Measurements from ENCODE around the gene DAAM1. TPM values are rescaled to one million over a fixed set of nuclear protein-coding genes. Genes with fewer than 3 reads are reported as not detected.

DAAM1 gene
- total and polyA plus RNA-seq, 2 donors (not counting 1 experiment from before 2014, with no cell fraction given): 11.2 to 34.3 TPM

GRCh38 chr14:59208954-59209353, 20.5 kb downstream of the DAAM1 start:
- ATAC-seq (ENCODE audit: low read depth) (no peak), DNase-seq (no peak)
- Histone ChIP-seq H3K27ac (ENCODE audit: low read length in 2 of 2) (no peak overlapping the region), H3K4me1 (ENCODE audit: control insufficient read depth in 2 of 2, insufficient read depth in 2 of 2, low read length in 2 of 2) (no peaks in the 10 kb centered on the region), H3K9ac (ENCODE audit: low read length) (no peak overlapping the region), H3K9me3 (ENCODE audit: control extremely low read depth in 1 of 3, control insufficient read depth in 2 of 3, insufficient read depth in 1 of 3, low read length in 2 of 3) (no peaks in the 10 kb centered on the region), H2AFZ (ENCODE audit: insufficient read depth, low read depth, low read length, poor library complexity, severe bottlenecking) (no peak overlapping the region), H3K4me2 (replicated peaks; ENCODE audit: low read depth, low read length, poor library complexity, severe bottlenecking) (no peak overlapping the region), H3K79me2 (ENCODE audit: control insufficient read depth, insufficient read depth, low read length) (peaks cover 36% of the 10 kb centered on the region), H3K4me3 (ENCODE audit: control extremely low read depth in 1 of 5, extremely low read depth in 1 of 5, insufficient read depth in 1 of 5, low read depth in 2 of 5, low read length in 4 of 5) (no peak overlapping the region), H3K27me3 (replicated peaks in 1 of 4; ENCODE audit: control extremely low read depth in 1 of 4, control insufficient read depth in 3 of 4, insufficient read depth in 4 of 4, low read length in 3 of 4) (no peaks in the 10 kb centered on the region), H3K36me3 (replicated peaks in 1 of 2; ENCODE audit: control extremely low read depth in 1 of 2, control insufficient read depth in 1 of 2, extremely low read depth in 1 of 2, insufficient read depth in 2 of 2, low read length in 1 of 2) (no peaks in the 10 kb centered on the region), H4K20me1 (ENCODE audit: control insufficient read depth, insufficient read depth, low read length, poor library complexity, severe bottlenecking) (no peaks in the 10 kb centered on the region)
- Mint-ChIP-seq H3K4me1 (peaks cover 29% of the 10 kb centered on the region), H3K9me3 (ENCODE audit: insufficient read depth) (no peaks in the 10 kb centered on the region), H3K27ac (no peak overlapping the region), H3K4me3 (no peak overlapping the region), H3K27me3 (no peaks in the 10 kb centered on the region)
- 100% methylated on average over 1 of the region's 1 CpG for WGBS (ENCODE audit: insufficient coverage)
- ChIA-PET CTCF (no interaction called here), POLR2A (no interaction called here)
- TF ChIP-seq EZH2 (IDR thresholded peaks at IDR 0.05; ENCODE audit: borderline replicate concordance, insufficient read depth, low read depth, low read length, poor library complexity, severe bottlenecking) (no peak), CTCF (IDR thresholded peaks at IDR 0.05) (no peak)
- intact Hi-C loops (cut with micrococcal nuclease): no loop called here

- no peak overlapping the region for H3K4me2 ChIP-seq (replicated peaks; ENCODE audit: low read depth, low read length, poor library complexity, severe bottlenecking)
- peaks cover 45% of the 10 kb centered on the region for H3K79me2 ChIP-seq (ENCODE audit: control insufficient read depth, insufficient read depth, low read length)
- H3K4me1 ChIP-seq (ENCODE audit: control insufficient read depth in 2 of 2, insufficient read depth in 2 of 2, low read length in 2 of 2): peaks cover 5 to 6% of the 10 kb centered on the region in 2 donors
- H3K27ac ChIP-seq (ENCODE audit: low read length in 2 of 2): no peak overlapping the region
- no peak overlapping the region for H3K9ac ChIP-seq (ENCODE audit: low read length)
- TF ChIP-seq CTCF (IDR thresholded peaks at IDR 0.05): no peak
- no peak for TF ChIP-seq EZH2 (IDR thresholded peaks at IDR 0.05; ENCODE audit: borderline replicate concordance, insufficient read depth, low read depth, low read length, poor library complexity, severe bottlenecking)
- H3K9me3 ChIP-seq (ENCODE audit: control extremely low read depth in 1 of 3, control insufficient read depth in 2 of 3, insufficient read depth in 1 of 3, low read length in 2 of 3): no peaks in the 10 kb centered on the region
- POLR2A ChIA-PET: no interaction called here
- H3K36me3 ChIP-seq (replicated peaks in 1 of 2; ENCODE audit: control extremely low read depth in 1 of 2, control insufficient read depth in 1 of 2, extremely low read depth in 1 of 2, insufficient read depth in 2 of 2, low read length in 1 of 2): no peaks in the 10 kb centered on the region
- ATAC-seq (ENCODE audit: low read depth) (no peak), DNase-seq (no peak)
- H3K4me3 Mint-ChIP-seq: no peak overlapping the region
- no peak overlapping the region for H3K4me3 ChIP-seq (ENCODE audit: control extremely low read depth in 1 of 5, extremely low read depth in 1 of 5, insufficient read depth in 1 of 5, low read depth in 2 of 5, low read length in 4 of 5)
- H3K4me1 Mint-ChIP-seq: peaks cover 42% of the 10 kb centered on the region
- H3K27ac Mint-ChIP-seq: no peak overlapping the region
- H3K27me3 ChIP-seq (replicated peaks in 1 of 4; ENCODE audit: control extremely low read depth in 1 of 4, control insufficient read depth in 3 of 4, insufficient read depth in 4 of 4, low read length in 3 of 4): no peaks in the 10 kb centered on the region
- intact Hi-C loops (cut with micrococcal nuclease): no loop called here
- no peaks in the 10 kb centered on the region for H3K27me3 Mint-ChIP-seq
- no peak overlapping the region for H2AFZ ChIP-seq (ENCODE audit: insufficient read depth, low read depth, low read length, poor library complexity, severe bottlenecking)
- H4K20me1 ChIP-seq (ENCODE audit: control insufficient read depth, insufficient read depth, low read length, poor library complexity, severe bottlenecking): peaks cover 5% of the 10 kb centered on the region
- H3K9me3 Mint-ChIP-seq (ENCODE audit: insufficient read depth): no peaks in the 10 kb centered on the region
- CTCF ChIA-PET: no interaction called here
These were observed 22.2 kb downstream of the DAAM1 start for GRCh38 chr14:59210621-59211020.
